Neuronal stem cell (in vitro differentiated cells): ENCODE data around the gene PRDX4.

ENCODE experiments used
- DNase-seq: peaks from one replicate; pipeline ENCODE4 v3.0.0-alpha.2; 2013; ENCODE audit warnings: low spot score
- H2AFZ ChIP-seq: one replicate; pipeline ENCODE4 v1.6.1; 2013; ENCODE audit warnings: mild to moderate bottlenecking, low read length, inconsistent platforms
- H2AK5ac ChIP-seq: 2 replicates; pipeline ENCODE4 v1.6.1; 2013; ENCODE audit warnings: low read depth, mild to moderate bottlenecking, inconsistent platforms, low read length, moderate library complexity, mixed read lengths
- H2BK120ac ChIP-seq: 2 replicates; pipeline ENCODE4 v1.6.1; 2013; ENCODE audit warnings: low read depth, mild to moderate bottlenecking, inconsistent platforms, low read length, moderate library complexity, mixed read lengths
- H2BK12ac ChIP-seq: one replicate; pipeline ENCODE4 v1.6.1; 2013; ENCODE audit warnings: low read length, inconsistent platforms
- H2BK15ac ChIP-seq: 2 replicates; pipeline ENCODE4 v1.6.1; 2013; ENCODE audit warnings: mild to moderate bottlenecking, low read length, inconsistent platforms, mixed read lengths
- H2BK5ac ChIP-seq: one replicate; pipeline ENCODE4 v1.6.1; 2013; ENCODE audit warnings: inconsistent platforms, mild to moderate bottlenecking, low read length, moderate library complexity
- H3K14ac ChIP-seq: one replicate; pipeline ENCODE4 v1.6.1; 2013; ENCODE audit warnings: low read length, inconsistent platforms
- H3K18ac ChIP-seq: 2 replicates; pipeline ENCODE4 v1.6.1; 2013; ENCODE audit warnings: low read length, inconsistent platforms
- H3K23ac ChIP-seq: 2 replicates; pipeline ENCODE4 v1.6.1; 2013; ENCODE audit warnings: low read depth, mild to moderate bottlenecking, mixed read lengths, low read length, inconsistent platforms; ENCODE audit not compliant: poor library complexity
- H3K27ac ChIP-seq: replicated peaks from 3 replicates; pipeline ENCODE4 v1.5.1; 2013; ENCODE audit warnings: low read length, inconsistent platforms
- H3K27me3 ChIP-seq, 3 experiments: 2 replicates each; pipeline ENCODE4 v1.6.1; 2013; ENCODE audit warnings: low read length in 3 of 3, mild to moderate bottlenecking in 2 of 3, inconsistent platforms in 1 of 3, low read depth in 1 of 3, mixed read lengths in 1 of 3, moderate library complexity in 1 of 3; ENCODE audit not compliant: control insufficient read depth in 3 of 3, insufficient read depth in 3 of 3
- H3K36me3 ChIP-seq, 2 donors: replicated peaks in 1 of 2; 2 replicates each; pipeline ENCODE4 v1.6.1; 2013; ENCODE audit warnings: low read length in 2 of 2; ENCODE audit not compliant: control insufficient read depth in 2 of 2, insufficient read depth in 2 of 2
- H3K4ac ChIP-seq: 2 replicates; pipeline ENCODE4 v1.6.1; 2013; ENCODE audit warnings: inconsistent platforms, mild to moderate bottlenecking, low read length, moderate library complexity
- H3K4me1 ChIP-seq, 2 donors: 1 replicate in 1 of 2; 2 replicates in 1 of 2; pipeline ENCODE4 v1.6.1; 2013; ENCODE audit warnings: low read length in 2 of 2, low read depth in 1 of 2; ENCODE audit not compliant: control insufficient read depth in 2 of 2, insufficient read depth in 1 of 2
- H3K4me2 ChIP-seq: one replicate; pipeline ENCODE4 v1.6.1; 2013; ENCODE audit warnings: mild to moderate bottlenecking, low read length, inconsistent platforms; ENCODE audit not compliant: insufficient read depth, poor library complexity, severe bottlenecking
- H3K4me3 ChIP-seq, 2 donors: 2 replicates each; pipeline ENCODE4 v1.5.1; 2013; ENCODE audit warnings: low read length in 2 of 2, mild to moderate bottlenecking in 2 of 2, inconsistent platforms in 1 of 2, moderate library complexity in 1 of 2
- H3K79me1 ChIP-seq: one replicate; pipeline ENCODE4 v1.6.1; 2013; ENCODE audit warnings: low read depth, mild to moderate bottlenecking, inconsistent platforms, low read length, moderate library complexity
- H3K9ac ChIP-seq: one replicate; pipeline ENCODE4 v1.6.1; 2013; ENCODE audit warnings: mild to moderate bottlenecking, low read depth, low read length, inconsistent platforms; ENCODE audit not compliant: poor library complexity
- H3K9me3 ChIP-seq, 2 donors: replicated peaks in 1 of 2; 2 replicates each; pipeline versions ENCODE3 to v1.6.1; 2013; ENCODE audit warnings: low read length in 2 of 2, mild to moderate bottlenecking in 2 of 2, inconsistent platforms in 1 of 2, low read depth in 1 of 2, mixed read lengths in 1 of 2, moderate library complexity in 1 of 2; ENCODE audit not compliant: control insufficient read depth in 2 of 2, insufficient read depth in 1 of 2
- H4K8ac ChIP-seq: one replicate; pipeline ENCODE4 v1.6.1; 2013; ENCODE audit warnings: low read depth, mild to moderate bottlenecking, inconsistent platforms, low read length, moderate library complexity
- H4K91ac ChIP-seq: one replicate; pipeline ENCODE4 v1.6.1; 2013; ENCODE audit warnings: low read length, low read depth, mild to moderate bottlenecking, inconsistent platforms; ENCODE audit not compliant: poor library complexity
- WGBS, 2 donors: extraction: QIAGEN DNeasy Blood & Tissue Kit; methylation state at CpG; one replicate each; pipeline ENCODE4 v1.1.7; 2013; ENCODE audit warnings: missing lambda C conversion rate in 2 of 2, mixed read lengths in 1 of 2; ENCODE audit not compliant: insufficient read length in 2 of 2, insufficient replicate concordance in 1 of 2; ENCODE audit errors: extremely low coverage in 2 of 2; 5-methylcytosine and 5-hydroxymethylcytosine counted together

PRDX4 gene

DNA sequence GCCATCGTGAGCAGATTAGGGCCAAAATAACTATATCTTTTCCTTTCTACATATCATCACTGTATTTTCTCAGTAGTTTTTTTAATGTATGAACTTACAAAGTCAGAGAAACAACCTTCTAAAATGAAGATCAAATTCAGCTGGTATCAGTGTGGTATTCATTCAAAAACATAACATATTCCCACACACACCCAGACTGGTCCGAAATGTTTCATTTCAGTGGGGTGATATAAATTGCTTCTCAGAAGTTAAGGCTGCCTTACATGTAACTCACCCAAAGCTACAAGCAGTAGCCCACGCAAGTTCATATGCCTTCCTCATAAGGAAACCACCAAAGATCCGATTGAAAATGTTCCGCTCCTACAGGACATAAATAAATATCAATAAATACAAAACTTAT, 37.9 kb downstream of the PRDX4 start:
- H3K4me3 ChIP-seq: no peak overlapping the region
- H3K9ac ChIP-seq: no peak overlapping the region
- no peak overlapping the region for H2AK5ac ChIP-seq
- no peak overlapping the region for H2BK120ac ChIP-seq
- no peak overlapping the region for H2BK15ac ChIP-seq
- H3K14ac ChIP-seq: no peak overlapping the region
- H3K4me2 ChIP-seq: no peak overlapping the region
- H3K4ac ChIP-seq: no peak overlapping the region
- WGBS, 2 donors: no CpG with 5 or more reads among the region's 5 CpGs
- H4K91ac ChIP-seq: no peak overlapping the region
- H2BK12ac ChIP-seq: no peak overlapping the region
- no peak overlapping the region for H3K27ac ChIP-seq
- no peak overlapping the region for H3K23ac ChIP-seq
- no peak overlapping the region for H2BK5ac ChIP-seq
- H3K9me3 ChIP-seq: no peaks in the 10 kb centered on the region
- no peaks in the 10 kb centered on the region for H3K27me3 ChIP-seq
- H3K4me1 ChIP-seq: no peaks in the 10 kb centered on the region
- H2AFZ ChIP-seq: no peak overlapping the region
- DNase-seq: no peak
- no peaks in the 10 kb centered on the region for H3K79me1 ChIP-seq
- H3K36me3 ChIP-seq: peaks cover 6 to 53% of the 10 kb centered on the region in 2 donors
- H4K8ac ChIP-seq: no peak overlapping the region
- no peak overlapping the region for H3K18ac ChIP-seq

DNA sequence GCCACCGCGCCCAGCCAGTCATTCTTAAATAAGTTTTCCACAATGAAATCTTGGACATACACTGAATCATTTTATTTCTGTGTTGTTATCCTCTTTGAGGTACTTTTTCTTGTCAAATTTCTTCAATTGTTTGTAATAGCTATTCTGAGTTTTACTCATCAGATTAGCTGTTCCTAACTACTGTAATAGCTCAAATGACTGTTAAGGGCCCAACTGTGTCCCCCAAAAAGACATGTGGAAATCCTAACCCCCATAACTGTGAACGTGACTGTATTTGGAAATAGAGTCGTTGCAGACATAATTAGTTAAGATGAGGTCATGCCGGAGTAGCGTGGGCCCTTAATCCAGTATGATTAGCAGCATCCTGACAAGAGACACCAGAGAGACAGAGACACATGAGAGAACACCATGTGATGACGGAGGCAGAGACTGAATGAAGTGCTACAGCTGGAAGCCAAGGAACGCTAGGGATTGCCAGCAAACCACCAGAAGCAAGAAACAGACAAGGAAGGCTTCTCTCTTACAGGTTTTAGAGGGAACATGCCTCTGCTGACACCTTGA, 52.9 kb downstream of the PRDX4 start:
- H3K79me1 ChIP-seq: no peaks in the 10 kb centered on the region
- no peak overlapping the region for H4K8ac ChIP-seq
- H3K4me3 ChIP-seq: no peak overlapping the region
- peaks cover 0 to under 1% of the 10 kb centered on the region in 2 donors for H3K4me1 ChIP-seq
- H3K27ac ChIP-seq: no peak overlapping the region
- peaks cover 0 to 51% of the 10 kb centered on the region in 2 donors for H3K36me3 ChIP-seq
- no peak overlapping the region for H2BK5ac ChIP-seq
- no CpG with 5 or more reads among the region's 8 CpGs for WGBS, 2 donors
- H3K9me3 ChIP-seq: no peaks in the 10 kb centered on the region
- no peak overlapping the region for H3K23ac ChIP-seq
- H2AFZ ChIP-seq: no peak overlapping the region
- H3K18ac ChIP-seq: no peak overlapping the region
- H2BK12ac ChIP-seq: no peak overlapping the region
- no peak overlapping the region for H3K4me2 ChIP-seq
- no peak overlapping the region for H3K14ac ChIP-seq
- no peak overlapping the region for H2BK15ac ChIP-seq
- no peak overlapping the region for H2AK5ac ChIP-seq
- H3K27me3 ChIP-seq: no peaks in the 10 kb centered on the region
- DNase-seq: no peak
- no peak overlapping the region for H3K4ac ChIP-seq
- H4K91ac ChIP-seq: no peak overlapping the region
- H3K9ac ChIP-seq: no peak overlapping the region
- H2BK120ac ChIP-seq: no peak overlapping the region

DNA sequence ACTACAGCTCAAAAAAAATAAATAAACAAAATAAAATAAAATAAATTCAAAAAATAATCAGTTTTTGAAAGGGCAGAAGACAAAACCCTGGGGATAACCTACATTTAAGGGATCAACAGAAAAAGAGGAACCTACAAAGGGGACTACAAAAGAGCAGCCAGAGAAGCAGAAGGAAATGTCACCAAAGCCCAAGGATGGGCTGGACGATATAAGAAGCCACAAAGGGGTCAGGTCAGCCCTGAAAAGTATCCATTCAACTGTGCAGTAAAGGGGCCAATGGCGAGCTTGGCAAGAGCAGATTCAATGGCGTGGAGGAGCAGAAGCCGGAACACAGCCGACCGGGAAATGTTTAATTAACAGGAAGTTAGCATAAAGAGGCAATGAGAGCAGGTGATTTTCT, 58.9 kb downstream of the PRDX4 start:
- Histone ChIP-seq H3K4ac (no peak overlapping the region), H3K79me1 (no peaks in the 10 kb centered on the region), H3K4me1 (no peaks in the 10 kb centered on the region), H3K9me3 (no peaks in the 10 kb centered on the region), H2BK5ac (no peak overlapping the region), H2AK5ac (no peak overlapping the region), H2BK120ac (no peak overlapping the region), H3K27me3 (no peaks in the 10 kb centered on the region), H3K23ac (no peak overlapping the region), H3K18ac (no peak overlapping the region), H4K8ac (no peak overlapping the region), H2BK15ac (no peak overlapping the region), H3K36me3 (peaks cover 0 to 55% of the 10 kb centered on the region in 2 donors), H3K9ac (no peak overlapping the region), H2BK12ac (no peak overlapping the region), H4K91ac (no peak overlapping the region), H3K4me3 (no peak overlapping the region), H2AFZ (no peak overlapping the region), H3K14ac (no peak overlapping the region), H3K4me2 (no peak overlapping the region), H3K27ac (no peak overlapping the region)
- no peak for DNase-seq
- no CpG with 5 or more reads among the region's 6 CpGs for WGBS, 2 donors

DNA sequence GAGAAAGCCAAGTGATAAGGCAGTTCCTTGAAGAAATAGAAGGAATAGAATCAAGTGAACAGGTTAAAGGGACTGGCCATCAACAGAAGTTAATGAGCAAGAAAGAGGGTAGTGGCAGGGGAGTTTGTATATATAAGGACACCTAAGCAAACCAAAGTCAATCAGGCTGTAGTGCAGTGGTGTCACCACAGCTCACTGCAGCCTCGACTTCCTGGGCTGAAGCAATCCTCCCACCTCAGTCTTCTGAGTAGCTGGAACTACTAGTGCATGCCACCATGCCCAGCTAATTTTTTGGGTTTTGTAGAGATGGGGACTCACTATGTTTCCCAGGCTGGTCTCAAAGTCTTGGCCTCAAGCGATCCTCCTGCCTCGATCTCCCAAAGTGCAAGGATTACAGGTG, 59.9 kb downstream of the PRDX4 start:
- Histone ChIP-seq H3K36me3 (peaks cover 0 to 55% of the 10 kb centered on the region in 2 donors), H2BK12ac (no peak overlapping the region), H4K8ac (no peak overlapping the region)

More for the DNA sequence above, 59.9 kb downstream of the PRDX4 start:
- no CpG with 5 or more reads among the region's 3 CpGs for WGBS, 2 donors
- no peaks in the 10 kb centered on the region for H3K79me1 ChIP-seq
- no peak overlapping the region for H3K4ac ChIP-seq
- no peak overlapping the region for H4K91ac ChIP-seq
- H2AFZ ChIP-seq: no peak overlapping the region
- no peak overlapping the region for H3K4me3 ChIP-seq
- no peak overlapping the region for H3K4me2 ChIP-seq
- H2BK120ac ChIP-seq: no peak overlapping the region
- H3K18ac ChIP-seq: no peak overlapping the region
- H2BK15ac ChIP-seq: no peak overlapping the region
- no peak for DNase-seq
- no peak overlapping the region for H3K27ac ChIP-seq
- H2AK5ac ChIP-seq: no peak overlapping the region
- no peaks in the 10 kb centered on the region for H3K9me3 ChIP-seq
- no peak overlapping the region for H3K9ac ChIP-seq
- no peak overlapping the region for H3K14ac ChIP-seq
- no peak overlapping the region for H2BK5ac ChIP-seq
- H3K23ac ChIP-seq: no peak overlapping the region
- no peaks in the 10 kb centered on the region for H3K4me1 ChIP-seq
- H3K27me3 ChIP-seq: no peaks in the 10 kb centered on the region
